ENCODE data around the gene CD59. TPM values are rescaled to one million over a fixed set of nuclear protein-coding genes. Genes with fewer than 3 reads are reported as not detected.
A peak's percentile ranks its signal among the peaks of the same experiment; 100 is the strongest.

CD59 gene
- total RNA-seq, 1 experiment from 2014 or later: 736 TPM

DNA sequence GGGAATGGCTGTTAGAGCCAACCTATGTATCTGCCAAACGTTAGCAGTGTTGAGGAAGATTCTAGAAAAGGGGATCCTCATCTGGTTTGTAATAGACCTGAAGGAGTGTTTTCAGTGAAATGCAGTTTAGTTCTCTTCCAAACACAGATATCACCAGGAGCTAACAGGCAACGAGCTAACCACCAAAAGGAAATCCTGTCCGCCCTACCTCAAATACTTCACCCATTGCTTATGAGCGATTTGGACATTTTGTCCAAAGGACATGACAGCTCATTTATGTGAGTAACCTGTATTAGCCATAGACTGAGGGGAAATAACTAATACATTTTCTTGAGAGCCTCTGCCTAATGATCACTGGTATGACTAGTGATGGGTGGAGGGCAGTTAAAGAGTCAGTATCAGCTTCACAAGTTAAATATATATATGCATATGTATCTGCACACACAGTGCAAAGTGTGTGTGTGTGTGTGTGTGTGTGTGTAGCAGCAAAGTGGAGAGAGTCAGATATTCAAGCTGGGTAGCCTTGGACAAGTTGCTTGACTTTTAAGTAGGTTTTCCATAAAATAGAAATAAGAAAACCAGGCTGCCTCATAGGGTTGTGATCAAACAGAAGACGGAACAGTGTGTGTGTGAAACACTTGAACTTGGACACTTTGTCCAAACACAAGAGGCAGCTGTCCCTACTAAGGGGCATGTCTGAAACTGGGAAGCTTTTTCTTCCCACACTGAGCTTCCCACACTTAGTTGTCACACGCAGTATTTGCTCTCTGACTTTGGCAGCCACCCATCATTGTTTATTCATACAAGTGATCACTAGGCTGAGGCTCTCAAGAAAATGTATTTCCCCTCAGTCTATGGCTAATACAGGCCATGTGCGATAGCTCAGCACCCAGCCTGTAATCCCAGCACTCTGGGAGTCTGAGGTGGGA lies 34.7 kb downstream of the CD59 start:
- Histone ChIP-seq H3K4me3 (ENCODE audit: low read depth in 2 of 2, low read length in 2 of 2) (peak overlapping the region; percentile 48 to 53), H3K4me1 (ENCODE audit: control insufficient read depth, insufficient read depth, low read length) (peaks cover 91% of the 10 kb centered on the region), H3K36me3 (ENCODE audit: control insufficient read depth, insufficient read depth, low read length) (no peaks in the 10 kb centered on the region; the same call in 1 of the 2 replicates), H3K27me3 (ENCODE audit: control insufficient read depth, insufficient read depth, low read length) (no peaks in the 10 kb centered on the region), H3K9me3 (ENCODE audit: control insufficient read depth, insufficient read depth, low read depth, low read length) (no peaks in the 10 kb centered on the region), H3K27ac (ENCODE audit: low read length) (peak overlapping the region; percentile 93)
- ChIA-PET CTCF (interaction anchor here (0.6 to 2.1 kb wide), 4 partner anchors 9 to 1308 kb away, joined by 3 to 6 read pairs (median 3); no protein-coding TSS in a partner anchor), POLR2A (interaction anchor here (0.7 to 2.7 kb wide), 3 partner anchors 10 to 35 kb away, joined by 6 to 12 read pairs (median 7); partner anchors contain the start of gene CD59)
- DNase-seq (ENCODE audit: low read depth, low spot score) (peak; percentile 77), ATAC-seq (peak; percentile 36)
- in situ Hi-C loops (cut with HindIII; ENCODE audit: low pct_unique_long_range_greater_than_20kb, low sequenced_read_pairs) (no loop called here), intact Hi-C loops (cut with micrococcal nuclease; ENCODE audit: unreplicated experiment) (no loop called here)
- TF ChIP-seq, protein P1, sequence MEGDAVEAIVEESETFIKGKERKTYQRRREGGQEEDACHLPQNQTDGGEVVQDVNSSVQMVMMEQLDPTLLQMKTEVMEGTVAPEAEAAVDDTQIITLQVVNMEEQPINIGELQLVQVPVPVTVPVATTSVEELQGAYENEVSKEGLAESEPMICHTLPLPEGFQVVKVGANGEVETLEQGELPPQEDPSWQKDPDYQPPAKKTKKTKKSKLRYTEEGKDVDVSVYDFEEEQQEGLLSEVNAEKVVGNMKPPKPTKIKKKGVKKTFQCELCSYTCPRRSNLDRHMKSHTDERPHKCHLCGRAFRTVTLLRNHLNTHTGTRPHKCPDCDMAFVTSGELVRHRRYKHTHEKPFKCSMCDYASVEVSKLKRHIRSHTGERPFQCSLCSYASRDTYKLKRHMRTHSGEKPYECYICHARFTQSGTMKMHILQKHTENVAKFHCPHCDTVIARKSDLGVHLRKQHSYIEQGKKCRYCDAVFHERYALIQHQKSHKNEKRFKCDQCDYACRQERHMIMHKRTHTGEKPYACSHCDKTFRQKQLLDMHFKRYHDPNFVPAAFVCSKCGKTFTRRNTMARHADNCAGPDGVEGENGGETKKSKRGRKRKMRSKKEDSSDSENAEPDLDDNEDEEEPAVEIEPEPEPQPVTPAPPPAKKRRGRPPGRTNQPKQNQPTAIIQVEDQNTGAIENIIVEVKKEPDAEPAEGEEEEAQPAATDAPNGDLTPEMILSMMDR (IDR thresholded peaks at IDR 0.05): no peak
- TF ChIP-seq TCF7L2 (IDR thresholded peaks at IDR 0.05; ENCODE audit: low read depth, low read length) (no peak), POLR2AphosphoS5 (IDR thresholded peaks at IDR 0.05; ENCODE audit: low read depth, low read length) (peak; percentile 58), SIN3A (IDR thresholded peaks at IDR 0.05; ENCODE audit: borderline replicate concordance, insufficient read depth, low read depth, low read length) (no peak)
- TF ChIP-seq, protein P2, sequence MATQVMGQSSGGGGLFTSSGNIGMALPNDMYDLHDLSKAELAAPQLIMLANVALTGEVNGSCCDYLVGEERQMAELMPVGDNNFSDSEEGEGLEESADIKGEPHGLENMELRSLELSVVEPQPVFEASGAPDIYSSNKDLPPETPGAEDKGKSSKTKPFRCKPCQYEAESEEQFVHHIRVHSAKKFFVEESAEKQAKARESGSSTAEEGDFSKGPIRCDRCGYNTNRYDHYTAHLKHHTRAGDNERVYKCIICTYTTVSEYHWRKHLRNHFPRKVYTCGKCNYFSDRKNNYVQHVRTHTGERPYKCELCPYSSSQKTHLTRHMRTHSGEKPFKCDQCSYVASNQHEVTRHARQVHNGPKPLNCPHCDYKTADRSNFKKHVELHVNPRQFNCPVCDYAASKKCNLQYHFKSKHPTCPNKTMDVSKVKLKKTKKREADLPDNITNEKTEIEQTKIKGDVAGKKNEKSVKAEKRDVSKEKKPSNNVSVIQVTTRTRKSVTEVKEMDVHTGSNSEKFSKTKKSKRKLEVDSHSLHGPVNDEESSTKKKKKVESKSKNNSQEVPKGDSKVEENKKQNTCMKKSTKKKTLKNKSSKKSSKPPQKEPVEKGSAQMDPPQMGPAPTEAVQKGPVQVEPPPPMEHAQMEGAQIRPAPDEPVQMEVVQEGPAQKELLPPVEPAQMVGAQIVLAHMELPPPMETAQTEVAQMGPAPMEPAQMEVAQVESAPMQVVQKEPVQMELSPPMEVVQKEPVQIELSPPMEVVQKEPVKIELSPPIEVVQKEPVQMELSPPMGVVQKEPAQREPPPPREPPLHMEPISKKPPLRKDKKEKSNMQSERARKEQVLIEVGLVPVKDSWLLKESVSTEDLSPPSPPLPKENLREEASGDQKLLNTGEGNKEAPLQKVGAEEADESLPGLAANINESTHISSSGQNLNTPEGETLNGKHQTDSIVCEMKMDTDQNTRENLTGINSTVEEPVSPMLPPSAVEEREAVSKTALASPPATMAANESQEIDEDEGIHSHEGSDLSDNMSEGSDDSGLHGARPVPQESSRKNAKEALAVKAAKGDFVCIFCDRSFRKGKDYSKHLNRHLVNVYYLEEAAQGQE (IDR thresholded peaks at IDR 0.05; ENCODE audit: insufficient read depth in 1 of 2, low read depth in 2 of 2, low read length in 1 of 2): no peak
- TSS peak; percentile 99 for BruUV-seq (replicated peaks)

GRCh38 chr11:33700502-33701271 lies 35.5 kb downstream of the CD59 start, which contains the start of gene C11orf91:
TSS of gene C11orf91 (minus strand) at chr11:33700826. CDS start at chr11:33700740, 86 bp downstream.
- H3K9me3 ChIP-seq (ENCODE audit: control insufficient read depth, insufficient read depth, low read depth, low read length): no peaks in the 10 kb centered on the region
- no peaks in the 10 kb centered on the region for H3K36me3 ChIP-seq (ENCODE audit: control insufficient read depth, insufficient read depth, low read length)
- no TSS peak for BruUV-seq (replicated peaks)
- in situ Hi-C loops (cut with HindIII; ENCODE audit: low pct_unique_long_range_greater_than_20kb, low sequenced_read_pairs) (no loop called here), intact Hi-C loops (cut with micrococcal nuclease; ENCODE audit: unreplicated experiment) (no loop called here)
- peaks cover 91% of the 10 kb centered on the region for H3K4me1 ChIP-seq (ENCODE audit: control insufficient read depth, insufficient read depth, low read length)
- H3K27ac ChIP-seq (ENCODE audit: low read length): peak within 1 kb of the TSS; percentile 94
- ChIA-PET CTCF (interaction anchor here (1.1 to 2.1 kb wide), 3 partner anchors 8 to 339 kb away, joined by 3 to 6 read pairs (median 4); no protein-coding TSS in a partner anchor), POLR2A (interaction anchor here (0.9 to 2.7 kb wide), 4 partner anchors 9 to 35 kb away, joined by 3 to 12 read pairs (median 4); partner anchors contain the start of gene CD59)
- peak; percentile 76 for ATAC-seq
- TF ChIP-seq, protein P1 (IDR thresholded peaks at IDR 0.05): no peak
- TF ChIP-seq TCF7L2 (IDR thresholded peaks at IDR 0.05; ENCODE audit: low read depth, low read length): no peak
- TF ChIP-seq, protein P2 (IDR thresholded peaks at IDR 0.05; ENCODE audit: insufficient read depth in 1 of 2, low read depth in 2 of 2, low read length in 1 of 2): 0 out of 4 replicates have a peak, but pooled peaks of 1 of the 2 experiments have one; percentile 22
- peak; percentile 85 for TF ChIP-seq POLR2AphosphoS5 (IDR thresholded peaks at IDR 0.05; ENCODE audit: low read depth, low read length)
- TF ChIP-seq SIN3A (IDR thresholded peaks at IDR 0.05; ENCODE audit: borderline replicate concordance, insufficient read depth, low read depth, low read length): peak; percentile 67; the same call in 1 of the 2 replicates
- H3K27me3 ChIP-seq (ENCODE audit: control insufficient read depth, insufficient read depth, low read length): no peaks in the 10 kb centered on the region
- H3K4me3 ChIP-seq (ENCODE audit: low read depth in 2 of 2, low read length in 2 of 2): peak within 1 kb of the TSS; percentile 48 to 53
- DNase-seq (ENCODE audit: low read depth, low spot score): peak; percentile 77
